Keratinocyte (primary cell): Measurements from ENCODE around the gene ARL13A. TPM values are rescaled to one million over a fixed set of nuclear protein-coding genes. Genes with fewer than 3 reads are reported as not detected.

Source experiments
- DNase-seq: peaks from one replicate; pipeline ENCODE4 v3.0.0-alpha.2; 2011; ENCODE audit warnings: low read depth, missing footprints, low spot score
- FAIRE-seq: peaks from 2 replicates; lab custom pipeline; 2011; peaks lifted over from hg19 to GRCh38; lab: Jason Lieb, UNC
- H2AFZ ChIP-seq: 2 replicates; pipeline ENCODE4 v1.6.0; 2012; ENCODE audit warnings: low read length, control low read depth, inconsistent platforms; ENCODE audit not compliant: control insufficient read depth
- H3K27ac ChIP-seq: 2 replicates; pipeline ENCODE4 v1.5.1; 2011; ENCODE audit warnings: low read length; ENCODE audit not compliant: control insufficient read depth, insufficient read depth
- H3K27me3 ChIP-seq: 3 replicates; pipeline ENCODE4 v1.6.0; 2011; ENCODE audit warnings: low read length; ENCODE audit not compliant: control insufficient read depth, insufficient read depth; ENCODE audit errors: extremely low read depth
- H3K36me3 ChIP-seq, 2 experiments: 2 replicates in 1 of 2; 3 replicates in 1 of 2; pipeline ENCODE4 v1.5.1; 2011; ENCODE audit warnings: low read length in 2 of 2, mild to moderate bottlenecking in 1 of 2; ENCODE audit not compliant: control insufficient read depth in 2 of 2, insufficient read depth in 2 of 2; ENCODE audit errors: extremely low read depth in 1 of 2
- H3K4me1 ChIP-seq: 3 replicates; pipeline ENCODE4 v1.5.1; 2011; ENCODE audit warnings: low read length; ENCODE audit not compliant: control insufficient read depth, insufficient read depth; ENCODE audit errors: extremely low read depth
- H3K4me2 ChIP-seq: 3 replicates; pipeline ENCODE4 v1.6.0; 2011; ENCODE audit warnings: low read depth, low read length; ENCODE audit not compliant: control insufficient read depth, insufficient read depth; ENCODE audit errors: extremely low read depth
- H3K4me3 ChIP-seq, 3 experiments: fragments of 200-600 bp in 1 of 3; sonication (generic) in 1 of 3; 2 replicates in 2 of 3; 3 replicates in 1 of 3; pipeline ENCODE4 v1.5.1; 2011 to 2016; ENCODE audit warnings: low read length in 3 of 3, mild to moderate bottlenecking in 3 of 3, control low read depth in 2 of 3, inconsistent platforms in 1 of 3, low read depth in 1 of 3, mixed read lengths in 1 of 3, mixed run types in 1 of 3, moderate library complexity in 1 of 3; ENCODE audit not compliant: control insufficient read depth in 2 of 3, insufficient read depth in 2 of 3; ENCODE audit errors: extremely low read depth in 1 of 3
- H3K79me2 ChIP-seq: 2 replicates; pipeline ENCODE4 v1.6.0; 2012; ENCODE audit warnings: low read length; ENCODE audit not compliant: control insufficient read depth, insufficient read depth
- H3K9ac ChIP-seq: 3 replicates; pipeline ENCODE4 v1.6.0; 2011; ENCODE audit warnings: low read length; ENCODE audit not compliant: control insufficient read depth, insufficient read depth; ENCODE audit errors: extremely low read depth
- H3K9me1 ChIP-seq: 3 replicates; pipeline ENCODE4 v1.6.0; 2011; ENCODE audit warnings: low read length; ENCODE audit not compliant: control insufficient read depth, insufficient read depth; ENCODE audit errors: extremely low read depth
- H3K9me3 ChIP-seq: 2 replicates; pipeline ENCODE4 v1.5.1; 2012; ENCODE audit warnings: low read depth, low read length; ENCODE audit not compliant: control insufficient read depth
- H4K20me1 ChIP-seq: 3 replicates; pipeline ENCODE4 v1.6.0; 2011; ENCODE audit warnings: low read length; ENCODE audit not compliant: control insufficient read depth, insufficient read depth; ENCODE audit errors: extremely low read depth
- CTCF ChIP-seq, 3 experiments: IDR thresholded peaks in 1 of 3; conservative IDR thresholded peaks in 1 of 3; optimal IDR thresholded peaks in 1 of 3; 2 replicates in 2 of 3; 3 replicates in 1 of 3; pipeline versions ENCODE3 to v1.5.1; 2011; ENCODE audit warnings: low read length in 3 of 3, mild to moderate bottlenecking in 3 of 3, moderate library complexity in 2 of 3, control low read depth in 1 of 3, inconsistent platforms in 1 of 3; ENCODE audit not compliant: insufficient read depth in 2 of 3; ENCODE audit errors: extremely low read depth in 1 of 3
- EZH2 ChIP-seq: IDR thresholded peaks from one replicate; pipeline ENCODE4 v1.6.1; 2012; ENCODE audit warnings: inconsistent platforms, mild to moderate bottlenecking, low read length, moderate library complexity
- dilution Hi-C: fragments of 300-500 bp; cut with MboI; formaldehyde crosslinking; loops from one replicate; pipeline ENCODE4 v1.7.0; 2020; ENCODE audit warnings: low sequenced_read_pairs; ENCODE audit not compliant: extremely low pct_ligation_motif_present
- polyA minus RNA-seq, 3 experiments: library from RNA; depleted of rRNA, polyadenylated mRNA; stranded (reverse); fragments of >200 nt; gene quantifications; 1 replicate in 1 of 3; 2 replicates in 1 of 3; 3 replicates in 1 of 3; pipeline ENCODE4 v1.2.3, GENCODE V29; 2011
- polyA plus RNA-seq, 5 experiments: library from polyadenylated mRNA; depleted of rRNA in 3 of 5; stranded (reverse) in 3 of 5; stranded (forward) in 1 of 5; unstranded in 1 of 5; fragments of >200 nt; gene quantifications; 1 replicate in 1 of 5; 2 replicates in 3 of 5; 3 replicates in 1 of 5; pipeline versions ENCODE4 v1.2.1 to v1.2.3, GENCODE V29; 2011 to 2012; ENCODE audit warnings: missing spikeins in 2 of 5, low read depth in 1 of 5, low replicate concordance in 1 of 5

ARL13A gene
- polyA plus RNA-seq (not detected in 3 replicates), polyA minus RNA-seq (not detected in 3 replicates)
- not detected for polyA plus RNA-seq (2011; ENCODE audit: low read depth)
- polyA plus RNA-seq (2011; cell fraction: cytosol; rRNA removed): not detected in 2 replicates
- polyA plus RNA-seq (2011; cell fraction: nucleus; rRNA removed): not detected in 2 replicates
- not detected in 2 replicates for polyA plus RNA-seq (2012; ENCODE audit: low replicate concordance)
- polyA minus RNA-seq (2011; cell fraction: cytosol; rRNA and poly(A)+ RNA removed): not detected
- not detected in 2 replicates for polyA minus RNA-seq (2011; cell fraction: nucleus; rRNA and poly(A)+ RNA removed)

DNA sequence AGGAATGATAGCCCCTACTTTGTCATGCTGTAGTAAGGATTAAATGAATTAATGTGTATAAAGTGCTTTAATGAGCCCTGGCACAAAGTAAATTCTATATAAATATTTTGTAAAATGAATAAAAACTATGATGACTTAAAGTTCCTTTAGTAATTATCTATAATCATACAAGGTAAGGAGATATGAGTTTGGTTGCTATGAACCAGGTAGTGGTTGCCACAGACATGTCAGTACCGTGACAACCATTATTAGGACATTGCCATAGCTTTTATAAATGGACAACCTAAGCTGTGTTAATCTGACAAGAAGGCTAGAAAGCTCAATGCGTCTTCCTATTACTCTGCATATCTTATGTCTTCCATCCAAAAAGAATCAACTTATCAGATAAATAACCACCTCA lies at the start of gene ARL13A:
TSS of gene ARL13A (plus strand) at position 301 of the 400 bp plus-strand sequence. CDS start 3,982 bp downstream, outside the sequence.
- H3K27me3 ChIP-seq: no peaks in the 10 kb centered on the region
- H3K9ac ChIP-seq: no peak within 1 kb of the TSS
- dilution Hi-C loops: no loop called here
- H4K20me1 ChIP-seq: no peaks in the 10 kb centered on the region
- no peak within 1 kb of the TSS for H2AFZ ChIP-seq
- TF ChIP-seq CTCF (optimal IDR thresholded peaks at IDR 0.05 in 1 of 3, IDR thresholded peaks at IDR 0.05 in 1 of 3, conservative IDR thresholded peaks at IDR 0.05 in 1 of 3; ENCODE audit: extremely low read depth in 1 of 3, insufficient read depth in 2 of 3, low read length in 3 of 3) (no peak), EZH2 (no peak)
- no peak within 1 kb of the TSS for H3K4me2 ChIP-seq
- H3K9me1 ChIP-seq: no peaks in the 10 kb centered on the region
- H3K79me2 ChIP-seq: no peaks in the 10 kb centered on the region
- FAIRE-seq (no peak), DNase-seq (no peak)
- H3K4me3 ChIP-seq: no peak within 1 kb of the TSS
- H3K9me3 ChIP-seq: no peaks in the 10 kb centered on the region
- no peaks in the 10 kb centered on the region for H3K36me3 ChIP-seq
- H3K4me1 ChIP-seq: no peaks in the 10 kb centered on the region
- no peak within 1 kb of the TSS for H3K27ac ChIP-seq

DNA sequence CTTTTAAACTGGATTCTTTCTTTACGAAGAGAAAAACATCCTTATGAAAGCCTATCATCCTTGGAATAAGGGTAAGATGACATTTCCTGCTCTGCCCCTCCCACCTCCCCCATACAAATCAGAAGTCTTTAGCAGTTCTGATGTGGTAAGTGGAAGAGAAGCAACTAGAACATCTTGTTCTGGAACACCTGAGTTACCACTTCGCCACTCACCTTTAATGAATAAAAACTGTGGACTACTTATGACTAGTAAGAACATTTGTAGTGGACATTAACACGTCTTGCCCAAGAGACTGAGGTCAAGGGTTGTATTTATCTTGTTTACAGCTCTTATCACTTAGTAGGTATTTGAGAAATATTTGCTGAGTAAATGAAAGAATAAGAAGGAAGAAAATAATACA lies 45.1 kb upstream of the ARL13A start:
- Histone ChIP-seq H3K4me3 (no peak overlapping the region), H3K36me3 (no peaks in the 10 kb centered on the region), H3K79me2 (no peaks in the 10 kb centered on the region), H3K9me3 (no peaks in the 10 kb centered on the region), H3K9me1 (no peaks in the 10 kb centered on the region), H3K9ac (no peak overlapping the region), H2AFZ (no peak overlapping the region), H4K20me1 (no peaks in the 10 kb centered on the region), H3K27ac (no peak overlapping the region), H3K4me2 (no peak overlapping the region), H3K27me3 (peaks cover 5% of the 10 kb centered on the region), H3K4me1 (no peaks in the 10 kb centered on the region)
- TF ChIP-seq EZH2 (no peak), CTCF (optimal IDR thresholded peaks at IDR 0.05 in 1 of 3, IDR thresholded peaks at IDR 0.05 in 1 of 3, conservative IDR thresholded peaks at IDR 0.05 in 1 of 3; ENCODE audit: extremely low read depth in 1 of 3, insufficient read depth in 2 of 3, low read length in 3 of 3) (no peak)
- DNase-seq (no peak), FAIRE-seq (no peak)
- dilution Hi-C loops: no loop called here
